ENCODE data around the gene DIAPH3. TPM values are rescaled to one million over a fixed set of nuclear protein-coding genes. Genes with fewer than 3 reads are reported as not detected.

Gene DIAPH3
- total RNA-seq, 2 donors from 2014 or later: 8.1 to 27.8 TPM

DNA sequence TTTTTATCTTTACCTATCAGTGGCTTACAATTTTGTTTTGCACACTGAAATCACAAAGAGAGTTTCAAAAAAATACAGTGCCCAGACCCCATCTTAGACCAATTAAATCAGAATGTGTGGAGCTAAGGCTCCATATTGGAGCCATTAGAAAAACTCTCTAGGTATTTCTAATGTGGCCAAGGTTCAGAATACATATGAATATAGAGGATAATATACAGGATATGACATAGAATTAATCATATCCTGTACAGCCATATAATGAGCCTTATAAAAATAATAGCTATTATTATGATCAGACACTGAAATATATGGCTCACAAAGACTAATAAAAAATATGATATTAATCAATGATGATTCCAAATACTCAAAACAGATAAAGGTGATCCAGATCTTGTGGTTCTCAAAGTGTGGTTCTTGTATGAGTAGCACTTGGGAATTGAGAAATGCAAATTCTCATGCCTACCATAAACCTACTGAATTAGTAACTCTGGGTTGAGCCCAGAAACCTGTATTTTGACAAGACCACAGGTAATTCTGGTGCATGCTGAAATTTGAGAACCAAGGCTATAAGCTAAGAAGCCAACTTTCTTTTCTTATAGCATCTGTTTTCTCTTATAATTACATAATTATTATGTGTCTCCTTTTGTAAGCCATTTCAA lies 408.0 kb downstream of the DIAPH3 start:
- no peak overlapping the region for H3K4me3 Mint-ChIP-seq
- no peak overlapping the region for H3K27ac Mint-ChIP-seq
- ATAC-seq (no peak), DNase-seq (ENCODE audit: low spot score) (no peak)
- no peaks in the 10 kb centered on the region for H3K36me3 Mint-ChIP-seq
- no peaks in the 10 kb centered on the region for H3K27me3 Mint-ChIP-seq
- no peaks in the 10 kb centered on the region for H3K9me3 Mint-ChIP-seq
- no peaks in the 10 kb centered on the region for H3K4me1 Mint-ChIP-seq (ENCODE audit: low read depth in 2 of 2)

DNA sequence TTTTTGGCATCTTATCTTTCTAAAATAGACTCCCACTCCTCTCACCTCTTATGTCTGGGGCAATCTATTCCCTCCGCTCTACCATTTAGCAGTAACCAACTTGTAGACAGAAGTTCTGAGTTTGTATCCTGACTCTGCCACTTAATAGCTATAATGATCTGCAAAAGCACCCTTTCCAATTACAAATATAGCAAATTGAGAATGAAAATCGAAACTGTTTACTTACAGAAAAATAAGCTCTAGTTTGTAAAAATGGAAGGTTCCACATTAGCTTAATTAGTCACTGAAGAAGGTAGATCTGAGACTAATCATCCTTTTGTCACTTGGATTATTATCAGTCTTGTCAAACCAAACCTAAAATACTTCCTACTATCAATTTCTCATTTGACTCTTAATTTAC lies 409.3 kb downstream of the DIAPH3 start:
- Mint-ChIP-seq H3K27me3 (no peaks in the 10 kb centered on the region), H3K4me1 (ENCODE audit: low read depth in 2 of 2) (no peaks in the 10 kb centered on the region), H3K27ac (no peak overlapping the region), H3K36me3 (no peaks in the 10 kb centered on the region), H3K4me3 (no peak overlapping the region), H3K9me3 (no peaks in the 10 kb centered on the region)
- ATAC-seq (no peak), DNase-seq (ENCODE audit: low spot score) (no peak)

DNA sequence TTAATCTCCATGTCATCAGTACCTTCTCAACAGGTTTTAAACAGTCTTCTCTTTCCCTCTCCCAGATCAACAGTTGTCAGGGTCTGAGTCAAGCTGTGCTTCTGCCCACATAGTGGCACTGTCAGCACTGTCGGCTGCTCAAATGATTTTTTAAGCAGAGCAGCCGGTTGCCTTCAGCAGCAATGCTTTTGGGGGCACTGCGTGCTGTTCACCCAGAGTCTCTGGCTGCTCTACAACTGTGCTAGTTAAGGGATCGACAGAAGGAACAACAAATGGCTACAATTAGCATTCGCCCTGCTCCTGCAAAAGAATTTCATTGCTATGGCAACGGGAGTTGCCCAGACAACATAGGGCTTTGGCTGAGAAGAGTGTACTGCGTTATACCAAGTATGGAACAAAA lies 412.9 kb downstream of the DIAPH3 start:
- Mint-ChIP-seq H3K4me3 (no peak overlapping the region), H3K27ac (no peak overlapping the region), H3K9me3 (no peaks in the 10 kb centered on the region), H3K4me1 (ENCODE audit: low read depth in 2 of 2) (peaks cover 0 to 2% of the 10 kb centered on the region in 2 donors), H3K27me3 (no peaks in the 10 kb centered on the region), H3K36me3 (no peaks in the 10 kb centered on the region)
- ATAC-seq (no peak), DNase-seq (ENCODE audit: low spot score) (no peak)

DNA sequence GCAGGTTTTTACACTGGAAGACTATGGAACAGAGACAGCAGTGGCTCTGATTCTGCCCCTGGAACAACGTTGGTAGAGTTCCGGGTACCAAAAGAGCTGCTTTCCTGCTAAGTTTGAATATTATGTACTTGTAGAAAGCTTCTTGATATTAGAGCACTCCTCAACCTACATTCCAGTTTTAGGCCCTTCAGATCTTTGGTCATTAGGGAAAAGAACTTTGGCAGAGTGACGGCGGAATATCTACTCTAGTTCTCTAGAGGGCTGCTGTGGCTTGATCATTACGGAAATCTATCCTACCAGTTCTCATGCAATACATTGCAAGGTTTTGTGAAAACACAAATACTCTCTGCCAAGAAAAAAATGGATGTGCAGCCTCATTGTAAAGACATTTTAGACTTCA lies 415.7 kb downstream of the DIAPH3 start:
- Mint-ChIP-seq H3K27ac (no peak overlapping the region), H3K4me3 (no peak overlapping the region), H3K27me3 (no peaks in the 10 kb centered on the region), H3K9me3 (peaks cover 2% of the 10 kb centered on the region), H3K4me1 (ENCODE audit: low read depth in 2 of 2) (peaks cover 10 to 13% of the 10 kb centered on the region in 2 donors), H3K36me3 (no peaks in the 10 kb centered on the region)
- DNase-seq (ENCODE audit: low spot score) (no peak), ATAC-seq (no peak)

DNA sequence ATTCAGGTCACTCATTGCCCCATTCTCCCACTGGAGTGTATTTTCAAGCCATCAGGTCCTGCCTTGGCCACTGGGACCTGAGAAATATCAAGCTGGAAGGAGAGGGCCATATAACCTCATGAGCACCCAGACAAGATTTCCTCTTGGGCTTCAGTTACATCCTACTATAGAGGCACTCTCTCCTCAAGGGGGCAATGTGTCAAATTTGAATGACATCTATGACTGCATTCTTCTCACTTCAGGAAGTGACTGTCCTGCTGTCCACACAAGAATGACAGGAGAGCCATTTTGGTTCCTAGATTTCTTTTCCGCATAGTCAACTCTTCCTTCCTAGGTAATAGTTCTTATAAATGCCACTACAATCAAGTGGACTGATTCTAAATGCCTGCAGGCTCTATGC lies 416.2 kb downstream of the DIAPH3 start:
- no peaks in the 10 kb centered on the region for H3K36me3 Mint-ChIP-seq
- H3K4me1 Mint-ChIP-seq (ENCODE audit: low read depth in 2 of 2): peaks cover 10 to 13% of the 10 kb centered on the region in 2 donors
- no peak for ATAC-seq
- H3K9me3 Mint-ChIP-seq: peaks cover 4% of the 10 kb centered on the region
- no peak overlapping the region for H3K4me3 Mint-ChIP-seq
- DNase-seq (ENCODE audit: low spot score): no peak
- no peaks in the 10 kb centered on the region for H3K27me3 Mint-ChIP-seq
- no peak overlapping the region for H3K27ac Mint-ChIP-seq

DNA sequence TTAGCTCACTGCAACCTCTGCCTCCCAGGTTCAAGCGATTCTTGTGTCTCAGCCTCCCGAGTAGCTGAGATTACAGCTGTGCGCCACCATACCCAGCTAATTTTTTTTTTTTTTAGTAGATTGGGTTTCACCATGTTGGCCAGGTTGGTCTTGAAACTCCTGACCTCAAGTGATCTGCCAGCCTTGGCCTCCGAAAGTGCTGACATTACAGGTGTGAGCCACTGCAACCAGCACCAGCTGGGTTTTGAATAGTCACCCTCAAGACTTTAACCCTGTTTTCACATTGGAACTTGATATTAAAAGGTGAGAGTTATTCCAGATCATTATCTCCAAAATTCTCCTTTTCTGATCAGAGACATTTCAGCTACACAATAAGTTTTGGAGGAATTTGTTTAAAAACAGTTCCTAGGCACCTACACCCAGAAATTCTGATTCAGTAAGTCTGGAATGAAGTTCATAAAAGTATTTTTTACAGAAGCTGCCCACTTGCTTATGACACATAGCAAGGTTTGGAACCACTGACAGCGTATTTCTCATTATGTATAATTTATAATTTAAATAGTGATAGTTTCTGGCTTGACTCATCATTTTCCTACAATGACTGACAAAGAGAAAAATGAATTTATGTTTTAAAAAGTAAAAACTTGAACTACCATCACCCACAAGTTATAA lies 417.3 kb downstream of the DIAPH3 start:
- Mint-ChIP-seq H3K9me3 (peaks cover 4% of the 10 kb centered on the region), H3K27me3 (no peaks in the 10 kb centered on the region), H3K27ac (no peak overlapping the region), H3K4me3 (no peak overlapping the region), H3K4me1 (ENCODE audit: low read depth in 2 of 2) (peaks cover 10 to 13% of the 10 kb centered on the region in 2 donors), H3K36me3 (no peaks in the 10 kb centered on the region)
- DNase-seq (ENCODE audit: low spot score) (no peak), ATAC-seq (no peak)

DNA sequence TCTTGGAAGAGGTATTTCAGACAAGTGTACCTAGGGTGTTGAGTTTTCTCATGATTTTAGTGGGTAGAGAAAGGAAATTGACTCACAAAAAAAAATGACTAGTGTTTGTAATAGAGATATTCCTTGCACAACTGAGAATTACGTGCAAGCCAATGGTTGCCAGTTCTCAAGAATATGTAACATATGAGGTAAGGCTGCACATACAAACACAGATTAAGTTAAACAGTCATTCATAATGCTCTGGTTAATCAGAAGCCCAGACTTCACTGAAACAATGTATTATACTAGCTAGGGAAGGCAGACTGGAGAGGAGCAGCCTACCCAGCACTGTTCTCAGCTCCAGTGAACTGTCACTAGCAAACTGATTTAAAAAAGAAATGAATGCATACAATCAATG lies 418.3 kb downstream of the DIAPH3 start:
- peaks cover 4% of the 10 kb centered on the region for H3K9me3 Mint-ChIP-seq
- H3K4me1 Mint-ChIP-seq (ENCODE audit: low read depth in 2 of 2): peaks cover 10 to 13% of the 10 kb centered on the region in 2 donors
- H3K36me3 Mint-ChIP-seq: no peaks in the 10 kb centered on the region
- no peaks in the 10 kb centered on the region for H3K27me3 Mint-ChIP-seq
- peak overlapping the region; percentile 13 to 30 for H3K27ac Mint-ChIP-seq
- DNase-seq (ENCODE audit: low spot score): no peak
- H3K4me3 Mint-ChIP-seq: peak overlapping the region; percentile 29
- ATAC-seq: peak; percentile 20 to 46

DNA sequence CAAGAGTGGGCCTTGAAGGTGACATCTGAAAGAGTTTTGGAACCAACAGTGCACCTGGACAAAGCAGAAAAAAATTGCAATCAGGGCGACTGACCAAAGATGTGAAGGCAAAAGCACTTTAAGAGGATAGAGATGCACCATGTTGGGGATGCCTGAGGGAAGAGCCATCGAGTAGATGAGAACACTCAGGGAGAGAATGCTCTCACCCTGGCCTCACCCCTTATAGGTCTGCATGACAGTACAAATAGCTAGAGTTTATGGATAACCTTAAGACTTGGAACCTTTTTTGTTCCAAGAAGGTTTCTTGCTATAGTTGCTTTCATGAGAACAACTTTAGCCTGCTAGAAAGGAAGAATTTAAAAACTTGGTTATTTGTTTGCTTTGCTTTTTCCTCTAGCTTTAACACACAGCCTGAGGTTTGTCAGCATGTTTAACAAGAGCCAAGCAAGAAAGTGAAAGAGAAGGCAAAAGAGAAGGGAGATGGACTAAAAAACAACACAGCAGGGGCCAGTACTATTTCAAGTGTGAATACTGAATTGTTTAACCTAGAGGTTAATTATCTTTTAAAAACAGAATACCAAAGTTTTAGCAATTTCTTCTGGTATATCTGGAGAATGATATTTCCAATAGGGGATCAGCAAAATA lies 418.9 kb downstream of the DIAPH3 start:
- H3K27me3 Mint-ChIP-seq: no peaks in the 10 kb centered on the region
- H3K4me1 Mint-ChIP-seq (ENCODE audit: low read depth in 2 of 2): peaks cover 10 to 13% of the 10 kb centered on the region in 2 donors
- H3K36me3 Mint-ChIP-seq: no peaks in the 10 kb centered on the region
- ATAC-seq (peak in 1 of 2 donors; percentile 32), DNase-seq (ENCODE audit: low spot score) (no peak)
- H3K4me3 Mint-ChIP-seq: peak overlapping the region; percentile 29
- H3K9me3 Mint-ChIP-seq: peaks cover 4% of the 10 kb centered on the region
- H3K27ac Mint-ChIP-seq: peak overlapping the region; percentile 13 to 30

DNA sequence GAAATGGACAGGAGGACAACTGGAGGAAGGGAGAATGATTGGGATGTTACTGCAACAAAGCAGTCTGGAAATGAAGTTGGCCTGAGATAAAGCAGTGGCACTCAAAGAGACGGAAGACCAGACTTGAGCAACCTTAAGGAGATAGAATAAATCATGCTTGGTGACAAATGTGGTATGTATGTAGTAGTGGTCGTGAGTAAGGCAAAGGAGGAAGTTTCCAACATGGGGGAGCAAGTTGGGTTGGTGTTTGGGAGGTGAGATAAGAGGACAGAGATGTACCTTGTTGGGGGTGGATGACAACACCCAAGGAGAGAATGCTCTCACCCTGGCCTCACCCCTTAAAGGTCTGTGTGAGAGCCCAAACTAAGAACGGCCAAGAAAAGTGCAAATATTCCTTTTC lies 420.5 kb downstream of the DIAPH3 start:
- peaks cover 10 to 13% of the 10 kb centered on the region in 2 donors for H3K4me1 Mint-ChIP-seq (ENCODE audit: low read depth in 2 of 2)
- H3K4me3 Mint-ChIP-seq: no peak overlapping the region
- peaks cover 4% of the 10 kb centered on the region for H3K9me3 Mint-ChIP-seq
- ATAC-seq: no peak
- no peaks in the 10 kb centered on the region for H3K36me3 Mint-ChIP-seq
- DNase-seq (ENCODE audit: low spot score): no peak
- no peak overlapping the region for H3K27ac Mint-ChIP-seq
- H3K27me3 Mint-ChIP-seq: no peaks in the 10 kb centered on the region

DNA sequence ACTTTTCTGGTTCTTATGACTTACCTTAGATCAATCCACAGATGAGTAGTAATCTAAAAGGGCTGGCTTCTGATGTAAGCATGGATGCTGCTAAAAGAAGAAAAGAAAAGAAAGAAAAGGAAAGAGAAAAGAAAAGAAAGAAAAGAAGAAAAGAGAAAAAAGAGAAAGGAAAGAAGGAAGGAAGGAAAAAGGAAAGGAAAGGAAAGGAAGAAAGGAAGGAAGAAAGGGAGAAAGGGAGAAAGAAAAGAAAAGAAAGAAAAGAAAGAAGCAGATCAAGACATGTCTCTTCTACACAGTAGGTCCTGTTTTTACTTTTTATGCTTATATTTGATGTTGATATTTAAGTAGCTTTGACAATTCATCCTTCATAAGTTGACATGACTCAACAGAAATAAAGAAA lies 421.3 kb downstream of the DIAPH3 start:
- H3K4me3 Mint-ChIP-seq: no peak overlapping the region

DNA sequence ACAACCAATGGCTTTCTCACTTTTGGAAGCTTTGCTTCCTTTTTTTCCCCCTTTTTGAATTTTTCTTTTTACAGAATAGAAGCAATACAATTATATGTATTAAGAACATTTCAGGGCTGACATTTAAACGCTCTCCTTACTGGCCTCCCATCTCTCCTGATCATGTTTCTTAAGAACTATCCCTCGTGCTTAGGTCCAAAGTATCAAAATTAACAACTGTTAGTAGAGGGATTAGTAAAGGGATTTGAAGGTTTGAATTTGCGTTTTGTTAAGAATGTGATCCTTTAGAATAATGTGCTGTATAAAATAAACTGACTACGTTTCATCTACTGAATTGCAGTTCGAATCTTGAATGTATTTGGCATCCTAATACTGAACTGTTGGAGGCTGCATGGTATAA lies 424.8 kb downstream of the DIAPH3 start:
- ATAC-seq (no peak), DNase-seq (ENCODE audit: low spot score) (no peak)
- Mint-ChIP-seq H3K27ac (no peak overlapping the region), H3K4me1 (ENCODE audit: low read depth in 2 of 2) (no peaks in the 10 kb centered on the region), H3K9me3 (peaks cover 4% of the 10 kb centered on the region), H3K36me3 (no peaks in the 10 kb centered on the region), H3K27me3 (no peaks in the 10 kb centered on the region), H3K4me3 (no peak overlapping the region)

More for the DNA sequence above, 421.3 kb downstream of the DIAPH3 start:
- Mint-ChIP-seq H3K27ac (no peak overlapping the region), H3K36me3 (no peaks in the 10 kb centered on the region), H3K27me3 (no peaks in the 10 kb centered on the region), H3K9me3 (peaks cover 4% of the 10 kb centered on the region), H3K4me1 (ENCODE audit: low read depth in 2 of 2) (peaks cover 7 to 13% of the 10 kb centered on the region in 2 donors)
- no peak for DNase-seq (ENCODE audit: low spot score)
- ATAC-seq: no peak

DNA sequence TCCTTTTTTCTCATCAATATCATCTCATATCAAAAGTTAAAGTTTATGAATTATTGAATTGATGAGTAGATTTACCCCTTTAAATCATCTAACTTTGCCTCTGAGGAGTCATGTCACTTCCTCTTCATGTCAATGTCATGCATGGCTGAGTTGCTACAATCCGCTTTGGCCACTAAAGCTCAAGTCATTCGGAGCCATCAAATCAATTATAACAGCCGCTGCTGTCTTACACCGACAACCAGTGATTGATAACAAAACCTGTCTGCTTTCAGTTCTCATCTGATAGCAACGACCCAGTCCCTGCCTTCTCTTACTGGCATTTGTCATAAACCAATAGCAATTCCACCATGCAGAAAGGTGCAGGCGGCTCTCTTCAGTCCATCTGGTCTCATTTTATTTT lies 429.3 kb downstream of the DIAPH3 start:
- Mint-ChIP-seq H3K27me3 (no peaks in the 10 kb centered on the region), H3K27ac (no peak overlapping the region), H3K36me3 (no peaks in the 10 kb centered on the region), H3K4me3 (no peak overlapping the region), H3K4me1 (ENCODE audit: low read depth in 2 of 2) (no peaks in the 10 kb centered on the region), H3K9me3 (no peaks in the 10 kb centered on the region)
- ATAC-seq (peak in 1 of 2 donors; percentile 68), DNase-seq (ENCODE audit: low spot score) (no peak)

DNA sequence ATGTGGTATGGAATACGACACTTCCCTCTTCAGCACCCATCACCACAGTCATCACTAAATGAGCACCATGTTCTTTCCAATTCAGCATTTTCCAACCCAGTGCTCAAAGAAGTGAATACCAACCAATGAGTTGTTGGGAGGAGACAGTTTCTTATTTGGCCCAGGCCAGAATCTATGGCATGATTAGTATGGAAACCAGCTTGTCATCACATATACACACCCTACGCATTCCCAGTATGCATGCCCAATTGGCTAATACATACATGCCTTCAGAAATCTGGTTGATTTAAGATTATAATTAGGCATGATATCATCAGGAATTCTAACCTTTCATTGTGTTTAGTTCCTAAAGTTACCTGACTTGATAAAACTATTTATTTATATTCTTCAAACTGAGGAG lies 430.0 kb downstream of the DIAPH3 start:
- H3K4me3 Mint-ChIP-seq: no peak overlapping the region
- DNase-seq (ENCODE audit: low spot score): no peak
- H3K27me3 Mint-ChIP-seq: no peaks in the 10 kb centered on the region
- H3K9me3 Mint-ChIP-seq: no peaks in the 10 kb centered on the region
- H3K4me1 Mint-ChIP-seq (ENCODE audit: low read depth in 2 of 2): no peaks in the 10 kb centered on the region
- no peak overlapping the region for H3K27ac Mint-ChIP-seq
- no peaks in the 10 kb centered on the region for H3K36me3 Mint-ChIP-seq
- ATAC-seq: no peak

DNA sequence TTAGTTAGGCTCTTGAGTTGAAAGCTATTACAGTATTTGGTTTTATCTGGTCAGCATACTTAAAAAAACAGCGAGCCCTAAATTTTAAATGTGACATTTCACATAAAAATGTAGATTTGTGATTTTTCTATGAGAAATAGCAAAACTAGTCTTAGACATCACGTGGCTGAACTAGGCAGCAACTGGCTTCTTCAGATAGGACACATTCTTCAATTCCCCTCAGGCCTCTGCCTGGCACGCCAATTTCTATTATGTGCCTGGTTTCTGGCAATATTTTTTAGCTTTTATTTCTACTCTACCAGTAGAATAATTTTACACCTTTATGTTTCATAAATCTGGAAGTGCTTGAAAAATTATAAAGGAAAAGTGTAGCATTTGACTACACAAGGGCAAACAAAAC lies 433.7 kb downstream of the DIAPH3 start:
- DNase-seq (ENCODE audit: low spot score) (no peak), ATAC-seq (no peak)
- H3K27ac Mint-ChIP-seq: no peak overlapping the region
- no peaks in the 10 kb centered on the region for H3K9me3 Mint-ChIP-seq
- H3K4me1 Mint-ChIP-seq (ENCODE audit: low read depth in 2 of 2): no peaks in the 10 kb centered on the region
- H3K27me3 Mint-ChIP-seq: no peaks in the 10 kb centered on the region
- no peak overlapping the region for H3K4me3 Mint-ChIP-seq
- no peaks in the 10 kb centered on the region for H3K36me3 Mint-ChIP-seq
